NCI-H1694 treated with DMSO at 0.1 percent for 48 hours (cell line): ENCODE results near the gene SAMM50.
"Not testable (repeated sequence)": the region's sequence is repeated elsewhere in the genome, so short reads cannot be mapped to it uniquely, and the experiment has no call there.

Experiments
- DNase-seq: peaks from one replicate; lab custom pipeline; 2025; lab: John Stamatoyannopoulos, UW

SAMM50 gene

GRCh38 chr22:44000123-44000522 is 44.9 kb downstream of the SAMM50 start:
- no peak for DNase-seq

GRCh38 chr22:44001521-44001920 is 46.3 kb downstream of the SAMM50 start:
- no peak for DNase-seq

DNA sequence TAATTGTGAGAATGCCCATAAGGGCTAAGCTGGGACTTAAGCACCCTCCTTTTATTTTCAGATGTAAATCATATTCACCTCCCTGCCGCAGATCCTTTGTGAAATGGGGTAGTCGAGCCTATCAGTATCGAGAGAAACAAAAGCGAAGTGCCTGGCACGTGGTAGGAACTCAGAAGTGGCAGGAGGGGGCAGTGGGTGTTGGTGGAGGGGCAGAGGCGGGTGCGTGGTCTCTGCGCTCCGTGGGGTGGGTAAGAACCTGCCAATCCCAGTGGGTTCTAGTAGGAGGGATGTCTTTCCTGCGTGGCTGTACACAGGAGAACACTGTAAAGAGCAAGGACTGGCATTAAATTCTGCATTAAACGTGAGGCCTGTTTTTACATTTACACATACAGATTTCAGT is 47.1 kb downstream of the SAMM50 start:
- DNase-seq, result no peak

DNA sequence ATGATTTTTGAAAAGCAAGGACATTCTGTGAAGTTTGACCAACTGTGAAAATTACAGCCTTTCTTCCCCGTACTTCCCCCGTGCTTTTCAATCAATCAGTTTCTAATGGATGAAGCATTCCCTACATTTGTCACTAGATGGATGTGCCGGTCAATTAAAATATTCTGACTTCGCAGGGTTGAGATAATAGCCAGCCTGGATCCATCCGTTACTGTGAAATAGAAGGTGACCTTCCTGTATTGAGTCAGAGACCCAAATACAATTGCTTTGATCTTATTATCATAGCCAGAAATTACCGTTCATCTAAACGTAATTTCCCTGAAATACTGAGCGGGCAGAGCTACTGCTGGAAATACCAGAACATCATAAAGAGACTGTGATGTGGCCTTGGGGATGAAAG is 47.8 kb downstream of the SAMM50 start:
- DNase-seq, result no peak

- no peak for DNase-seq
Measured at GRCh38 chr22:44003405-44004103, 48.3 kb downstream of the SAMM50 start.

DNA sequence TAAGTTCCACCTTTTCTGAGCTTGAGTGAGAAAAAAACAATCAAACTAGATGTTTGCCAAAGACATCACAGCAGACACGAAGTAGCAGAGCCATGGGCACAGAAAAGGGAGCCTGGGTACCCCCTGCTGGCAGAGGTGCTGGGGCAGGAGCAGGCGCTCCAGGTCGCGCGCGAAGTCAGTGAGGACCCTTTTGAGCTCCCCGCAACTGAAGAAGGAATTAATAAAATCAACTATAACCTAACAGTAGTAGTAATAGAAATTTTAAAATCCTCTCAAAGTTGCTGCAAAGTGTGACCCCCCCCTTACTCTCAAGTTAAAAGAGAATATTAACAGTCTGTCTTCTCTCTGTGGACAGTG is 48.8 kb downstream of the SAMM50 start:
- no peak for DNase-seq

- DNase-seq, result no peak
Measured at GRCh38 chr22:44005524-44005923, 50.3 kb downstream of the SAMM50 start.

GRCh38 chr22:44012162-44012561 is 56.9 kb downstream of the SAMM50 start:
- no peak for DNase-seq

DNA sequence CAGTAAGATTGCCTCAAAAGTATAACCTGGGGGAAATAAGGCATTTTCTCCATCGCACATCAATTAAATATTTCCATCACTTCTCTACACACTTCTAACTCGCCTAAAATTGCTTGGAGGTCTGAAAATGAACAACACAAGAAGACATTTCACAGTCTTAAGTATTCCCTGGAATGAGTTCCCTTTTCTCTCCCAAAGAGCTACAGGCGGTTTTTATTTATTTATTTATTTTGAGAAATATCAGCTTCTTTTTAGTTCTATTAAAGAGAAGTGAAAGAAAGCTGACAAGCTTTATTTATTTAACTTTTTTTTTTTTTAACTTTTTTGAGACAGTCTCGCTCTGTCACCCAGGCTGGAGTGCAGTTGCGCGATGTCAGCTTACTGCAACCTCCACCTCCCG is 57.3 kb downstream of the SAMM50 start:
- no peak for DNase-seq

- DNase-seq, result no peak
Measured at GRCh38 chr22:44014241-44014640, 59.0 kb downstream of the SAMM50 start.

GRCh38 chr22:44016586-44016985 is 61.3 kb downstream of the SAMM50 start:
- DNase-seq, result not testable (repeated sequence)

DNA sequence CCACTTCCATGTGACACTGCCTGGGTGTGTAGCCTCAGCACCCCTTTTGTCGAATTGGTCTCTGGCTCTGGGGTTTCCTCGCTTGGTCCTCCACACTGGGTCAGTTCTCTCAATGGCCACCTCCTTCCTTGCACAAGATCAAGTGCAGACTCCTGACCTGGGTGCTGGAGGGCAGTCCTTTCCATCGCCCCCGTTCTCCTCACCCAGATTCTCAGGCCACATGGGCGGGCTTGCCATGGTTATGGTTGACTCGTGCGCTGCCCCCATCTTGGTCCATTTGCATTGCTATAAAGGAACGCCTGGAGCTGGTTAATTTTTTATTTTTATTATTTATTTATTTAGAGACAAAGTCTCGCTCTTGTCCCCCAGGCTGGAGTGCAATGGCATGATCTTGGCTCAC is 63.4 kb downstream of the SAMM50 start:
- no peak for DNase-seq

DNA sequence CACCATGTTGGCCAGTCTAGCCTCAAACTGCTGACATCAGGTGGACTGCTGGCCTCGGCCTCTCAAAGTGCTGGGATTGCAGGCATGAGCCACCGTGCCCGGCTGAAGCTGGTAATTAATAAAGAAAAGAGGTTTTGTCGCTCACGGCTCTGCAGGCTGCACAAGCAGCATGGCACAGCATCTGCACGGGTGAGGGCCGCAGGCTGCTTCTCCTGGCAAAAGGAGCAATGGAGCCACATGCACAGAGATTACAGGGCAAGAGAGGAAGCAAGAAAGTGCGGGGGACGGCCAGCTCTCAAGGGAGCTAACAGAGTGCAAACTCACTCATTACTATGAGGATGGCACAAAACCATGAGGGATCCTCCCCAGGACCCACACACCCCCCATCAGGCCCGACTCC is 64.2 kb downstream of the SAMM50 start:
- DNase-seq, result no peak

DNA sequence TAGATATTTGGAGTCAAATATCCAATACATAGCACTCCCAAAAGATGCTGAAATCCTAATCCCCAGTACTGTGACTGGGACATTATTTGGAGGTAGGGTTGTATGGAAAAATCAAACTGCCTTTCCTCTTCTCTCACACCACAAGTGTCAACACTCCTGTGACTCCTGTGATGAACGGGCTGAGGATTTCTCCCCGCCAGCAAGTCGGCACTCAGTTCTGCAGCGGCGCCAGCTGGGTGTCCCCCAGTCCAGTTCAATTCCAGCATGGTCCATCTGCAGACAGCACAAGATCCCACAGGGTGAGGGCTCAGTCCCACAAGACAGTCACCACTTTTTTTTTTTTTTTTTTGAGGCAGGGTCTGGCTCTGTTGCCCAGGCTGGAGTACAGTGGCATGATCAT is 64.6 kb downstream of the SAMM50 start:
- no peak for DNase-seq

DNA sequence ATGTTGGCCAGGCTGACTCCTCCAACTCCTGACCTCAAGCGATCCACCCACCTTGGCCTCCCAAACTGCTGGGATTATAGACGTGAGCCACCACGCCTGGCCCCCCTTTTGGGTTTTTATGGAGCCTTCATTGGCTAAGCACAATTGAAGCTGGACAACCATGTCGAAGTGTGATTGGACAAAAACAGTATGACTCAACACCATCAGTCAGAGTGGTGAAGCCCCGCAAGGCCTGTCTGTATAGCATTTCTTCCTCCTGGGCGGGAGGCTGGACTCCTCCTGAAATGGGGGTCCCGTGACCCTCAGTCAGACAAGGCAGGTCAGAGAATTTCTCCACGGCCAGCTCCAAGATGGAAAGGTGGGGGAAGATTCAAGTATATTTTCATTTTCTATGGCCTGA is 65.7 kb downstream of the SAMM50 start:
- DNase-seq, result no peak

DNA sequence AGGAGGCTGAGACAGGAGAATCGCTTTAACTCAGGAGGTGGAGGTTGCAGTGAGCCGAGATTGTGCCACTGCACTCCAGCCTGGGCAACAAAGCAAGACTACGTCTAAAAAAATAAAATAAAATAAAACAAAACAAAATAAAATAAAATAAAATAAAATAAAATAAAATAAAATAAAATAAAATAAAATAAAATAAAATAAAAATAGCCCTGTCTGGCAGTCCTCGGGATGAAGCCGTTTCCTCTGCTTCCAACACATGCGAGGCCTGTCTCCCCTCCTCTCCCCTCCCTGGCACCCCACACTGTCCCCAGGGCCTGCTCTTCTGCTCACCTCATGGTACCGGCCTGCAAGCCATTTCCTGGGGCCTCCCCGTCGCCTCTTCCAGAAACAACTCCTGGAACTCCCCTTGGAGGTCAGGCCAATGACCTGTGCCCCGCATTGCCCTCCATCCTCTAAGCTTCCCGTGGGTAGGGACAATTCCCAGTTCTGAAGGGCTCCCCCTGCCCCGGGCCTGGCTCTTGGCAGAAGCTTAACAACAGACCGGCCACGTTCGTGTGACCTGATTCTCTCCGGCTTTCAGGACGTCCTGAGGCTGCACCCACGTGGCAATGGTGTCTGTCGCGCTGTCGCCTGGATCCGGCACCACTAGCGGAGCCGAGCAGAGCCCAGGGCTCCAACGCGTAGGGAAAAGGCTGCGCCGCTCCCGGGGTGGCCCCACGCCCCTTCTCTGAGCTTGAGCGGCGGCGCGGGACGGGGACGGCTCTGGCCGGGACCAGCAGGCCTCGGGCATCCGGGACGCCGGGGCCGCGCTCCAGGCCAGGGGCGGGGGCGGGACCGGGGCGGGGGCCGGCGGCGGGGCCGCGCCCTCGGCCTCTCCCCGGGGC is 68.4 kb downstream of the SAMM50 start:
- no peak for DNase-seq

- DNase-seq, result no peak
Measured at GRCh38 chr22:44024288-44024921, 69.2 kb downstream of the SAMM50 start, which contains the start of gene PARVB. TSS of gene PARVB (plus strand) at chr22:44024302. CDS start at chr22:44024340, 38 bp downstream.

- no peak for DNase-seq
Measured at GRCh38 chr22:44025171-44026065, 70.2 kb downstream of the SAMM50 start.

- DNase-seq, result no peak
Measured at GRCh38 chr22:44026066-44026629, 70.9 kb downstream of the SAMM50 start.

DNA sequence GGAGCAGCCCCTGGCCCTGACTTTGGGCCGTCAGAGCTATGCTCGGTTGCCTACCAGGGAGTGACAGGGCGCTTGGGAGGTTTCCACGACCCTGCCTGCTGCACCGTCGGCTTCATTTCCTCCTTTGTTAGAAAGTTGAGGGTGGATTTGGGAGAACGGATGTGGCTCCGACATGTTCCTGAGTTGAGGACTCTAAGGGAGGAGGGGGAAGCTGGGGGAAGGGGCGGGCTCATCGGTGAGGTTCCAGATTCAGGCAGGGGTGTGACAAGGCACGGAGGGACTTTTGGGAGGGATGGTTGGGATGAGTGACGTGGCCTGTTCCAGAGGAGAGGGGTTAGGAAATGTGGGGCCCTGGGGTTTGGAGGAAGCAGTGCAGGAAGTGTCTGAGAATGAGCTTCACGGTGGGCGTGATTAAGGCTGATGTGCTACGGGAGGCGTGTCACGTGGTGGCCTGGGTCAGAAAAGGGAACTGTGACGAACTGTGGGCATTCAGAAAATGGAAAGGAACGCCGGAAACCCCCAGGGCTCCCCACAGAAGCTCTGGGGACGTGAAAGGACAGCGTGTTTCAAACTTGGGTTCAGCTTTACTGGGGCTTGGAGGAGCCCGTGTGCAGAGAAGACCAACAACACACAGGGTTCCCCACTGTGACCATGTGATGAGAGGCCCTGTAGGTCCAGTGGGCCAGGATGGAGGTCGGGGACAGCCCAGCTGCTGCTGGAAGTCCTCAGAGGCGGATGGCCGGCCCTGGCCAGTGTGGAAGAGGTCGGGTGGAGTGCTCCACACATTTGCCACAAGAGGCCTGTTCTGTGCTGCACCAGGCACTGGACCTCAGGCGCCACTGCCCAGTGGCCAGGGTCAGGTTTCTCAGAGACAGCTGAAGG is 71.6 kb downstream of the SAMM50 start:
- no peak for DNase-seq

DNA sequence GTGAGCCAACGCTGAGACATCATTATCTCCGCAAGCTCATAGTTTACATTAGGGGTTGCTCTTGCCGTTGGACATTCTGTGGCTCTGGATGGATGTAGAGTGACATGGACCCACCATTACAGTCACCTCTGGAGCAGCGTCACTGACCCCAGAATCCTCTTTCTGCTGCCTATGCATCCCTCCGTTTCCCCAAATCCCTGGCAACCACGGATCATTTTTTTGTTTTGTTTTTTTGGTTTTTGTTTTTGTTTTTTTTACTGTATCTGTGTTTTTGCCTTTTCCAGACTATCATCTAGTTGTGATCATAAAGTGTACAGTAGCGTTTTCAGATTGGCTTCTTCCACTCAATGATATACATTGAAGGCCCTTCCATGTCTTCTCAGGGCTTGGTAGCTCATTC is 72.8 kb downstream of the SAMM50 start:
- DNase-seq, result no peak
